H9 (cell line): ENCODE results near the gene MYLK4. TPM values are rescaled to one million over a fixed set of nuclear protein-coding genes. Genes with fewer than 3 reads are reported as not detected.

Experiments
- DNase-seq: peaks from one replicate; pipeline ENCODE4 v3.0.0-alpha.2; 2017
- H2AFZ ChIP-seq: one replicate; pipeline ENCODE4 v1.6.1; 2013; ENCODE audit warnings: mild to moderate bottlenecking, low read length, control low read depth, moderate library complexity
- H2AK5ac ChIP-seq: 2 replicates; pipeline ENCODE4 v1.6.1; 2013; ENCODE audit warnings: low read length, control low read depth, mixed read lengths; ENCODE audit not compliant: insufficient read length
- H2BK120ac ChIP-seq: one replicate; pipeline ENCODE4 v1.6.1; 2013; ENCODE audit warnings: low read depth, mild to moderate bottlenecking, low read length, control low read depth, inconsistent platforms; ENCODE audit not compliant: poor library complexity, severe bottlenecking
- H2BK12ac ChIP-seq: 2 replicates; pipeline ENCODE4 v1.6.1; 2013; ENCODE audit warnings: low read length, control low read depth, mixed read lengths, low read depth; ENCODE audit not compliant: insufficient read length
- H2BK15ac ChIP-seq: 2 replicates; pipeline ENCODE4 v1.6.1; 2013; ENCODE audit warnings: low read depth, low read length, control low read depth
- H2BK20ac ChIP-seq: one replicate; pipeline ENCODE4 v1.6.1; 2013; ENCODE audit warnings: low read depth, mild to moderate bottlenecking, low read length, control low read depth, inconsistent platforms; ENCODE audit not compliant: poor library complexity, severe bottlenecking
- H2BK5ac ChIP-seq: 2 replicates; pipeline ENCODE4 v1.6.1; 2013; ENCODE audit warnings: low read length, control low read depth, mixed read lengths; ENCODE audit not compliant: insufficient read length
- H3K14ac ChIP-seq: 2 replicates; pipeline ENCODE4 v1.6.1; 2013; ENCODE audit warnings: low read length, control low read depth; ENCODE audit not compliant: insufficient read depth
- H3K18ac ChIP-seq: 2 replicates; pipeline ENCODE4 v1.6.1; 2013; ENCODE audit warnings: low read depth, mild to moderate bottlenecking, mixed read lengths, low read length, control low read depth; ENCODE audit not compliant: insufficient read length
- H3K23ac ChIP-seq: 2 replicates; pipeline ENCODE4 v1.6.1; 2013; ENCODE audit warnings: low read length, control low read depth, mixed read lengths, low read depth; ENCODE audit not compliant: insufficient read length
- H3K23me2 ChIP-seq: 2 replicates; pipeline ENCODE4 v1.6.1; 2013; ENCODE audit warnings: low read depth, mild to moderate bottlenecking, mixed read lengths, low read length, control low read depth; ENCODE audit not compliant: insufficient read length, poor library complexity, severe bottlenecking
- H3K27ac ChIP-seq: 2 replicates; pipeline ENCODE4 v1.5.1; 2013; ENCODE audit warnings: low read length, control low read depth, mixed read lengths, low read depth; ENCODE audit not compliant: insufficient read length
- H3K27me3 ChIP-seq: 2 replicates; pipeline ENCODE4 v1.6.1; 2013; ENCODE audit warnings: low read length, control low read depth, inconsistent platforms; ENCODE audit not compliant: insufficient read depth
- H3K4ac ChIP-seq: 2 replicates; pipeline ENCODE4 v1.6.1; 2013; ENCODE audit warnings: low read depth, mild to moderate bottlenecking, control low read depth, inconsistent platforms, low read length, moderate library complexity
- H3K4me1 ChIP-seq: 2 replicates; pipeline ENCODE4 v1.6.1; 2013; ENCODE audit warnings: low read length, control low read depth, inconsistent platforms; ENCODE audit not compliant: insufficient read depth
- H3K4me2 ChIP-seq: 2 replicates; pipeline ENCODE4 v1.6.1; 2013; ENCODE audit warnings: low read length, control low read depth, mixed read lengths; ENCODE audit not compliant: insufficient read length, insufficient read depth
- H3K56ac ChIP-seq: 2 replicates; pipeline ENCODE4 v1.6.1; 2013; ENCODE audit warnings: low read depth, mild to moderate bottlenecking, mixed read lengths, low read length, control low read depth; ENCODE audit not compliant: insufficient read length
- H3K79me1 ChIP-seq: 2 replicates; pipeline ENCODE4 v1.6.1; 2013; ENCODE audit warnings: low read depth, mild to moderate bottlenecking, moderate library complexity, low read length, control low read depth, inconsistent platforms; ENCODE audit not compliant: insufficient read depth, poor library complexity, severe bottlenecking
- H3K79me2 ChIP-seq: 2 replicates; pipeline ENCODE4 v1.6.1; 2013; ENCODE audit warnings: low read length, control low read depth, inconsistent platforms; ENCODE audit not compliant: insufficient read depth
- H3K9ac ChIP-seq: 2 replicates; pipeline ENCODE4 v1.6.1; 2013; ENCODE audit warnings: low read length, control low read depth, mixed read lengths; ENCODE audit not compliant: insufficient read length; ENCODE audit errors: extremely low read depth
- H3K9me3 ChIP-seq: one replicate; pipeline ENCODE4 v1.6.1; 2013; ENCODE audit warnings: low read depth, low read length, inconsistent platforms; ENCODE audit not compliant: control insufficient read depth
- H3T11ph ChIP-seq: one replicate; pipeline ENCODE4 v1.6.1; 2013; ENCODE audit warnings: mild to moderate bottlenecking, low read length, control low read depth, inconsistent platforms
- H4K20me1 ChIP-seq: one replicate; pipeline ENCODE4 v1.6.1; 2013; ENCODE audit not compliant: control insufficient read depth, insufficient read length, insufficient read depth
- H4K5ac ChIP-seq: 2 replicates; pipeline ENCODE4 v1.6.1; 2013; ENCODE audit warnings: low read depth, mild to moderate bottlenecking, mixed read lengths, low read length, control low read depth; ENCODE audit not compliant: insufficient read length
- H4K8ac ChIP-seq: replicated peaks from 2 replicates; pipeline ENCODE4 v1.6.1; 2013; ENCODE audit warnings: low read length, control low read depth, mixed read lengths, low read depth; ENCODE audit not compliant: insufficient read length
- H4K91ac ChIP-seq: 2 replicates; pipeline ENCODE4 v1.6.1; 2013; ENCODE audit warnings: low read depth, mild to moderate bottlenecking, moderate library complexity, mixed read lengths, low read length, control low read depth; ENCODE audit not compliant: insufficient read length
- H3K27ac Mint-ChIP-seq, 3 experiments: 2 replicates in 2 of 3; 3 replicates in 1 of 3; pipeline ENCODE4 v1.8.0; 2020 to 2021; ENCODE audit warnings: mixed read lengths in 3 of 3, mild to moderate bottlenecking in 1 of 3, moderate library complexity in 1 of 3
- H3K27me3 Mint-ChIP-seq: 2 replicates; pipeline ENCODE4 v1.8.0; 2021; ENCODE audit warnings: low read depth, mild to moderate bottlenecking, moderate library complexity, mixed read lengths
- H3K36me3 Mint-ChIP-seq, 3 experiments: 2 replicates in 2 of 3; 3 replicates in 1 of 3; pipeline ENCODE4 v1.8.0; 2020 to 2021; ENCODE audit warnings: low read depth in 3 of 3, mixed read lengths in 3 of 3; ENCODE audit not compliant: insufficient read depth in 1 of 3
- H3K4me1 Mint-ChIP-seq, 2 experiments: 2 replicates each; pipeline ENCODE4 v1.8.0; 2020; ENCODE audit warnings: mixed read lengths in 2 of 2
- H3K4me3 Mint-ChIP-seq, 2 experiments: 2 replicates in 1 of 2; 3 replicates in 1 of 2; pipeline ENCODE4 v1.8.0; 2020 to 2021; ENCODE audit warnings: mild to moderate bottlenecking in 2 of 2, mixed read lengths in 2 of 2, moderate library complexity in 1 of 2
- H3K9me3 Mint-ChIP-seq, 2 experiments: 2 replicates in 1 of 2; 3 replicates in 1 of 2; pipeline ENCODE4 v1.8.0; 2020; ENCODE audit warnings: mild to moderate bottlenecking in 2 of 2, mixed read lengths in 2 of 2, moderate library complexity in 1 of 2
- WGBS: extraction: QIAGEN DNeasy Blood & Tissue Kit; methylation state at CpG from one replicate; pipeline ENCODE4 v1.1.7; 2013; ENCODE audit warnings: missing lambda C conversion rate, low lambda C conversion rate, mixed read lengths; ENCODE audit not compliant: insufficient read length; ENCODE audit errors: extremely low coverage; 5-methylcytosine and 5-hydroxymethylcytosine counted together
- total RNA-seq: library from RNA; stranded (reverse); gene quantifications from 2 replicates; pipeline ENCODE4 v1.2.1, GENCODE V29; 2021
- TF ChIP-seq, protein P1 (sequence below): fragments of 200-600 bp; sonication (generic); conservative IDR thresholded peaks from 3 replicates; pipeline ENCODE4 v1.8.0; 2021; ENCODE audit warnings: antibody characterized with exemption, mild to moderate bottlenecking

MYLK4 gene
- total RNA-seq, 1 experiment from 2014 or later, result 0.28 TPM

DNA sequence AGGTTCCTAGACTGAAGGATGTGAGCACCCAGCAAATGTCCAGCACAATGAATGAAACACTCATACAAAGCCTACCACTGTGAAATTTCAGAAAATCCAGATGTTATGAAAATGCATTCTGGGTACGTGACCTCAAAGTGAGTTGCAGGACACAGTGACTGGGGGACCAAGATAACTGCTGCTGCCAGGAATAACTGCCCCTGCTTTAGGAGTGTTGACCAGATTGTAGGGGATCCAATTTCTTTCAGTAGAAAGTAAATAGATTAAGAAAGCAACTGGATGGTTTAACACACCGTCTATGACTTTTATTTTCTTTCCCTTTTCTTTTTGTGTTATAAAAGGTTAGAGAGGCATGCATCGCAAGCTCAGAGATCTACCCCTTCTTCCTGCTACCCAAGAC, 29.5 kb downstream of the MYLK4 start:
- no peaks in the 10 kb centered on the region for H3K9me3 ChIP-seq
- H3K79me1 ChIP-seq, result no peaks in the 10 kb centered on the region
- no peak overlapping the region for H3K4me2 ChIP-seq
- no peak overlapping the region for H3T11ph ChIP-seq
- no peak overlapping the region for H3K18ac ChIP-seq
- Mint-ChIP-seq H3K27ac (no peak overlapping the region), H3K4me3 (no peak overlapping the region), H3K4me1 (peaks cover 8 to 11% of the 10 kb centered on the region in 2 experiments), H3K27me3 (no peaks in the 10 kb centered on the region; the same call in 1 of the 2 replicates), H3K36me3 (peaks cover 2 to 13% (median 6%) of the 10 kb centered on the region in 3 experiments; a peak in 6 of 7 replicates), H3K9me3 (peaks cover 10 to 17% of the 10 kb centered on the region in 2 experiments; a peak in 4 of 5 replicates)
- no peak overlapping the region for H3K27ac ChIP-seq
- H3K23me2 ChIP-seq, result no peaks in the 10 kb centered on the region
- no peak overlapping the region for H2BK120ac ChIP-seq
- no peak overlapping the region for H4K5ac ChIP-seq
- H2BK12ac ChIP-seq, result no peak overlapping the region
- H4K8ac ChIP-seq, result no peak overlapping the region
- no peak overlapping the region for H3K9ac ChIP-seq
- no peak overlapping the region for H4K91ac ChIP-seq
- no peaks in the 10 kb centered on the region for H3K4me1 ChIP-seq
- H2BK15ac ChIP-seq, result no peak overlapping the region
- DNase-seq, result no peak
- no peak overlapping the region for H2AK5ac ChIP-seq
- H3K27me3 ChIP-seq, result no peaks in the 10 kb centered on the region
- H3K79me2 ChIP-seq, result no peaks in the 10 kb centered on the region
- no peak overlapping the region for H3K23ac ChIP-seq
- H2BK20ac ChIP-seq, result no peak overlapping the region
- TF ChIP-seq, protein P1, sequence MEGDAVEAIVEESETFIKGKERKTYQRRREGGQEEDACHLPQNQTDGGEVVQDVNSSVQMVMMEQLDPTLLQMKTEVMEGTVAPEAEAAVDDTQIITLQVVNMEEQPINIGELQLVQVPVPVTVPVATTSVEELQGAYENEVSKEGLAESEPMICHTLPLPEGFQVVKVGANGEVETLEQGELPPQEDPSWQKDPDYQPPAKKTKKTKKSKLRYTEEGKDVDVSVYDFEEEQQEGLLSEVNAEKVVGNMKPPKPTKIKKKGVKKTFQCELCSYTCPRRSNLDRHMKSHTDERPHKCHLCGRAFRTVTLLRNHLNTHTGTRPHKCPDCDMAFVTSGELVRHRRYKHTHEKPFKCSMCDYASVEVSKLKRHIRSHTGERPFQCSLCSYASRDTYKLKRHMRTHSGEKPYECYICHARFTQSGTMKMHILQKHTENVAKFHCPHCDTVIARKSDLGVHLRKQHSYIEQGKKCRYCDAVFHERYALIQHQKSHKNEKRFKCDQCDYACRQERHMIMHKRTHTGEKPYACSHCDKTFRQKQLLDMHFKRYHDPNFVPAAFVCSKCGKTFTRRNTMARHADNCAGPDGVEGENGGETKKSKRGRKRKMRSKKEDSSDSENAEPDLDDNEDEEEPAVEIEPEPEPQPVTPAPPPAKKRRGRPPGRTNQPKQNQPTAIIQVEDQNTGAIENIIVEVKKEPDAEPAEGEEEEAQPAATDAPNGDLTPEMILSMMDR, result no peak
- no peak overlapping the region for H2BK5ac ChIP-seq
- H4K20me1 ChIP-seq, result no peaks in the 10 kb centered on the region
- no peak overlapping the region for H2AFZ ChIP-seq
- no peak overlapping the region for H3K56ac ChIP-seq
- H3K14ac ChIP-seq, result no peak overlapping the region
- no peak overlapping the region for H3K4ac ChIP-seq
- WGBS, result no CpG with 5 or more reads among the region's 3 CpGs
